COLO829 (cell line): Measurements from ENCODE around the gene SPP2.

Experiments used
- DNase-seq: peaks from one replicate; pipeline ENCODE4 v3.0.0; 2012; ENCODE audit warnings: low spot score

SPP2 gene

GRCh38 chr2:234050455-234051135 is at the start of gene SPP2:
Gene SPP2, plus strand, starts transcription at chr2:234050702. Its CDS starts 85 bp downstream, at chr2:234050787.
- DNase-seq = no peak

GRCh38 chr2:234001380-234002160 is 48.9 kb upstream of the SPP2 start:
- DNase-seq = no peak

- DNase-seq = no peak
Observed at GRCh38 chr2:234002281-234002680, 48.2 kb upstream of the SPP2 start.

GRCh38 chr2:234003972-234004617 is 46.4 kb upstream of the SPP2 start:
- DNase-seq = peak; percentile 63

- DNase-seq = no peak
Observed at GRCh38 chr2:234005126-234005525, 45.4 kb upstream of the SPP2 start.

- no peak for DNase-seq
Observed at GRCh38 chr2:234006501-234006900, 44.0 kb upstream of the SPP2 start.

GRCh38 chr2:234014427-234014826 is 36.1 kb upstream of the SPP2 start:
- no peak for DNase-seq

GRCh38 chr2:234015861-234016260 is 34.6 kb upstream of the SPP2 start:
- no peak for DNase-seq

- no peak for DNase-seq
Observed at GRCh38 chr2:234019896-234020295, 30.6 kb upstream of the SPP2 start.

GRCh38 chr2:234020332-234020731 is 30.2 kb upstream of the SPP2 start:
- DNase-seq = no peak

- DNase-seq = no peak
Observed at GRCh38 chr2:234022424-234022823, 28.1 kb upstream of the SPP2 start.

- DNase-seq = no peak
Observed at GRCh38 chr2:234024304-234024703, 26.2 kb upstream of the SPP2 start.

GRCh38 chr2:234025466-234025865 is 25.0 kb upstream of the SPP2 start:
- no peak for DNase-seq

- DNase-seq = peak; percentile 8
Observed at GRCh38 chr2:234025891-234026401, 24.6 kb upstream of the SPP2 start.

- no peak for DNase-seq
Observed at GRCh38 chr2:234026693-234027254, 23.7 kb upstream of the SPP2 start.

GRCh38 chr2:234027641-234028040 is 22.9 kb upstream of the SPP2 start:
- DNase-seq = no peak

GRCh38 chr2:234029150-234029733 is 21.3 kb upstream of the SPP2 start:
- no peak for DNase-seq

GRCh38 chr2:234031207-234031606 is 19.3 kb upstream of the SPP2 start:
- no peak for DNase-seq

GRCh38 chr2:234032279-234032856 is 18.1 kb upstream of the SPP2 start:
- no peak for DNase-seq

- no peak for DNase-seq
Observed at GRCh38 chr2:234033174-234033573, 17.3 kb upstream of the SPP2 start.

- no peak for DNase-seq
Observed at GRCh38 chr2:234033885-234034284, 16.6 kb upstream of the SPP2 start.
